Kidney epithelial cell (primary cell): ENCODE results near the gene DOCK9. TPM values are rescaled to one million over a fixed set of nuclear protein-coding genes. Genes with fewer than 3 reads are reported as not detected.

Experiments
- DNase-seq: peaks from one replicate; pipeline ENCODE4 v3.0.0-alpha.2; 2010; ENCODE audit warnings: low read depth
- H3K27me3 ChIP-seq: 2 replicates; pipeline ENCODE4 v1.6.0; 2011; ENCODE audit warnings: low read length; ENCODE audit not compliant: control insufficient read depth, insufficient read depth
- H3K36me3 ChIP-seq: 2 replicates; pipeline ENCODE4 v1.5.1; 2011; ENCODE audit warnings: low read length; ENCODE audit not compliant: control insufficient read depth, insufficient read depth
- H3K4me3 ChIP-seq: 2 replicates; pipeline ENCODE4 v1.5.1; 2011; ENCODE audit warnings: low read depth, mild to moderate bottlenecking, control low read depth, low read length
- total RNA-seq: library from RNA; depleted of rRNA; stranded (reverse); fragments of >200 nt; gene quantifications from 2 replicates; pipeline ENCODE4 v1.2.3, GENCODE V29; 2015
- TF ChIP-seq, protein P1 (sequence below): IDR thresholded peaks from 2 replicates; pipeline ENCODE4 v1.5.1; 2011; ENCODE audit warnings: mild to moderate bottlenecking, moderate library complexity, low read length, control low read depth, inconsistent platforms; ENCODE audit not compliant: insufficient read depth, poor library complexity, severe bottlenecking

Gene DOCK9
- total RNA-seq, 1 donor from 2014 or later, result 226 TPM

DNA sequence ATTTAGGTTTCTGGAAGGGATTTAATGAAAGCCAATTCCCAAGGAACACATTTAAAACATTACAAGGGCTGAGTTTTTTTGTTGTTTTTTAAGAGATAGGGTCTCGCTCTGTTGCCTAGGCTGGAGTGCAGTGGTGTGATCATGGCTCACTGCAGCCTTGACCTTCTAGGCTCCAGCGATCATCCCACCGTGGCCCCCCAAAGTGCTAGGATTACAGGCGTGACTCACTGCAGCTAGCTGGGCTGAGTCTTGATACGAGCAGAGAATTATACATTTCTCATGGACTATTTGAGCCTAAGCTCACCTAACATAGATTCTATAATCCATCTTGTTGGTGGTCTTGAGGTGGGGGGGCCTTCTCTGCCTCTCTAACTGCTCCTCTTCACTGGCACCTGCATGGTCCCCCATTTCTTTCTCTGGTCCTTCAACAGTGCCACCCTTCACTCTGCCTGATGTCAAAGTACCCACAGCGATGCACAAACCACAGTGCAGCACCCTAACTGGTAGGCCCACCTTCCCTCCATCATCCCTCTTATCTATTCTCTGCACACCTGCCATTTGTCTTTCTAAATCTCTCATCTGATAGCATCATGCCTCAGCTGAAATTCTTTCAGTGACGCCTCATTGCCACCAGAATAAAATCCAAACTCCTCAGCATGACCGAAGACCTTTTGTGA lies 37.4 kb downstream of the DOCK9 start:
- no peaks in the 10 kb centered on the region for H3K36me3 ChIP-seq
- no peak for DNase-seq
- H3K4me3 ChIP-seq, result no peak overlapping the region
- no peaks in the 10 kb centered on the region for H3K27me3 ChIP-seq
- TF ChIP-seq, protein P1, sequence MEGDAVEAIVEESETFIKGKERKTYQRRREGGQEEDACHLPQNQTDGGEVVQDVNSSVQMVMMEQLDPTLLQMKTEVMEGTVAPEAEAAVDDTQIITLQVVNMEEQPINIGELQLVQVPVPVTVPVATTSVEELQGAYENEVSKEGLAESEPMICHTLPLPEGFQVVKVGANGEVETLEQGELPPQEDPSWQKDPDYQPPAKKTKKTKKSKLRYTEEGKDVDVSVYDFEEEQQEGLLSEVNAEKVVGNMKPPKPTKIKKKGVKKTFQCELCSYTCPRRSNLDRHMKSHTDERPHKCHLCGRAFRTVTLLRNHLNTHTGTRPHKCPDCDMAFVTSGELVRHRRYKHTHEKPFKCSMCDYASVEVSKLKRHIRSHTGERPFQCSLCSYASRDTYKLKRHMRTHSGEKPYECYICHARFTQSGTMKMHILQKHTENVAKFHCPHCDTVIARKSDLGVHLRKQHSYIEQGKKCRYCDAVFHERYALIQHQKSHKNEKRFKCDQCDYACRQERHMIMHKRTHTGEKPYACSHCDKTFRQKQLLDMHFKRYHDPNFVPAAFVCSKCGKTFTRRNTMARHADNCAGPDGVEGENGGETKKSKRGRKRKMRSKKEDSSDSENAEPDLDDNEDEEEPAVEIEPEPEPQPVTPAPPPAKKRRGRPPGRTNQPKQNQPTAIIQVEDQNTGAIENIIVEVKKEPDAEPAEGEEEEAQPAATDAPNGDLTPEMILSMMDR, result no peak

DNA sequence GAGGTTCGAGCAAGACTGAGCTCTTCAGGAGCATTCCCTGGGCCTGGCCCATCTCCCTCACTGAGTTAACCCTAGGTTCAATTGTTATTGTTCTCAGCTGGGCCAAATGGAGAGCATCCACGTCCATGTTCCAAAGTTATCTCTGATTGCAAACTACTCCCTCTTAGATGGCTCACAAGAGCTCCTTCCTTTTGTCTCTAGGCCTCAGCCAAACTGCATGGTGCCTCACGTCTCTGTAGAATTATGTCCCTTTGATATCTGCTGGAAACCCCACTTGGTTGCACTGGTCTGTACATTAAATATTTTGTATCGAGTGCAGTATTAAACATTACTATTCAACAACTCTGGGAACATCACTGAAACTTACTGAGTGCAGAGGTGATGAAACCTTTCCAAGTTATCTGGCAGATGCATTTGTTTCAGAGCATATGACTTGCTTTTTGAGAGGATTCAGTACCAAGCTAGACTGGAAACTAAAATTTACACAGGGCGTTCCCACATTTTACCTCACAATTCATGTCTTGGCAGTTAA lies 38.1 kb downstream of the DOCK9 start:
- H3K36me3 ChIP-seq, result no peaks in the 10 kb centered on the region
- TF ChIP-seq, protein P1, result no peak
- no peak for DNase-seq
- H3K4me3 ChIP-seq, result no peak overlapping the region
- H3K27me3 ChIP-seq, result no peaks in the 10 kb centered on the region

DNA sequence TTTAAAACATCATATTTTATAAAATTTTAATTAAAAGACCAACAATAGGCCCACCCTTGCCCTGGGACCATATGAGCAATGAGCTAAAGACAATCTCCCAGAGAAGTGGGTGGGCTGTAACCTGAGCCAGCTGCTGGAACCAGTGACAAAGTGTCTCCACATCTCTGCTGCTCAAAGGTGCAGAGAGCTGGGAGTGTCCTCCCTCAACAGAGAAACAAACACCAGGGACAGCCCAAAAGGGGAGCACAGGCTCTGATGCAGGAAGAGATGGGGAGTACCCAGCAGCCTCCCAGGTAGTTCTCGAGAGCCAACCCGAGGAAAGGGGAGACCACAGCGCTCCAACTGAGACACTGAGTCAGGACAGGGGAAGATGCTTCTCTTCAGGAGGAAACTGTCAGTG lies 39.1 kb downstream of the DOCK9 start:
- TF ChIP-seq, protein P1, result no peak
- DNase-seq, result no peak
- H3K27me3 ChIP-seq, result no peaks in the 10 kb centered on the region
- no peaks in the 10 kb centered on the region for H3K36me3 ChIP-seq
- H3K4me3 ChIP-seq, result no peak overlapping the region

DNA sequence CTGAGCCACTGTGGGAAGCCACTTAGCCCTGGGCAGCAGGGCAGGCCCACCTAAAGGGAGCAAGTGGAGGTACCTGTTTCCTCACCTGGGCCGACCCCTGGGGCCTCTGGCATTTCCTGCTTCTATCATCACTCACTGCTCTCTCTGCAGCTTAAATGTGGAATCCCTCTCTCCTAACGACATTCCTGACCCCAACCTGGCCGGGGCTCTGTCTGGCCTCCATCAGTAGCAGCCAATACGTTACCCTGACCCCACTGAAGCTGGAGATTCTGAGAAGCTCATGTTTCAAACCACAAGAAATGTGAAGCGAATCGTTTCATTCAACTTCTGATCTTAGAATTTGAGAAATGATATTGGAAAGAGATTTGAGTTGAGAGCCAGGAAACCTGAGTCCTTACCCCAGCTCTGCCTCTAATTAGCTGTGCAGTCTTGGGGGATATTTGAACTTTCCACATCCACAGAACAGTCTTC lies 39.9 kb downstream of the DOCK9 start:
- no peaks in the 10 kb centered on the region for H3K36me3 ChIP-seq
- DNase-seq, result no peak
- TF ChIP-seq, protein P1, result no peak
- no peak overlapping the region for H3K4me3 ChIP-seq
- no peaks in the 10 kb centered on the region for H3K27me3 ChIP-seq

DNA sequence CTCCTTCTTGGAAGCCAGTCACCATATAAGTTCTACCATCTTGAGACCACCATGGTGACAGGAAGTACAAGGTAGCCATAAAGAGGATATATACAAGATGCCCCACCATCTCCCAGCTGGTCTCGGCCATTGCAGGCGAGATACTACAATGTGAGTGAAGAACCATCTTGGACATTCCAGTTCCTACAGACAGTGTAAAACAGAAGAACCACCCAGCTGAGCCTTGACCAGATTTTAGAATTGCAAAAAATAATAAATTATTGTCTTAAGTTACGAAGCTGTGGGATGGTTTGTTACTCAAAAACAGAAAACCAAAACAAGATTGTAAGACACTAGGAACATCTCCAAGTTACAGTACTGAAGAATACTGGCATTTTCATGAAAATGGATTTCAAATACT lies 43.6 kb downstream of the DOCK9 start:
- Histone ChIP-seq H3K36me3 (no peaks in the 10 kb centered on the region), H3K4me3 (no peak overlapping the region), H3K27me3 (no peaks in the 10 kb centered on the region)
- TF ChIP-seq, protein P1, result no peak
- no peak for DNase-seq
